DMS53 (cell line): Measurements from ENCODE around the gene ALK.

ENCODE experiments used
- DNase-seq: peaks from one replicate; lab custom pipeline; 2025; lab: John Stamatoyannopoulos, UW

Gene ALK

GRCh38 chr2:29902356-29902755 lies 19.0 kb downstream of the ALK start:
- no peak for DNase-seq

GRCh38 chr2:29900971-29901633 lies 20.3 kb downstream of the ALK start:
- DNase-seq: no peak

DNA sequence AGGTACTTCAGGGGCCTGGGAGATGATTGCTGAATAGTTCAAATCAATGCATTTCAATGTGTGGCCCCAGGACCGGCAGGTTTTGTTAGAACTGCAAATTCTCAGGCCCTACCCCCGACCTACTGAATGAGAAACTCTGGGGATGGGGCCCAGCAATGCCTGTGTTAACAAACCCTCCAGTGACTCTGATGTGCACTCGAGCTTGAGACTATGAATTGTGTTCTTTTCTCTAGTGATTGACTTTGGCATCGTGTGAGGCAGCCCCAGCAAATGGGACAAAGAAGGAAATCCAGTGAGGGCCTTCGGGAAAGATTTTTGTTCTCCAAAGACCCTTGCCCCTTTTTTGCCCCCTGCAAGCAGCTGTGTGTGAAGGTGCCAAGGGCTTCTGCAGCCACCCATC lies 22.4 kb downstream of the ALK start:
- no peak for DNase-seq

DNA sequence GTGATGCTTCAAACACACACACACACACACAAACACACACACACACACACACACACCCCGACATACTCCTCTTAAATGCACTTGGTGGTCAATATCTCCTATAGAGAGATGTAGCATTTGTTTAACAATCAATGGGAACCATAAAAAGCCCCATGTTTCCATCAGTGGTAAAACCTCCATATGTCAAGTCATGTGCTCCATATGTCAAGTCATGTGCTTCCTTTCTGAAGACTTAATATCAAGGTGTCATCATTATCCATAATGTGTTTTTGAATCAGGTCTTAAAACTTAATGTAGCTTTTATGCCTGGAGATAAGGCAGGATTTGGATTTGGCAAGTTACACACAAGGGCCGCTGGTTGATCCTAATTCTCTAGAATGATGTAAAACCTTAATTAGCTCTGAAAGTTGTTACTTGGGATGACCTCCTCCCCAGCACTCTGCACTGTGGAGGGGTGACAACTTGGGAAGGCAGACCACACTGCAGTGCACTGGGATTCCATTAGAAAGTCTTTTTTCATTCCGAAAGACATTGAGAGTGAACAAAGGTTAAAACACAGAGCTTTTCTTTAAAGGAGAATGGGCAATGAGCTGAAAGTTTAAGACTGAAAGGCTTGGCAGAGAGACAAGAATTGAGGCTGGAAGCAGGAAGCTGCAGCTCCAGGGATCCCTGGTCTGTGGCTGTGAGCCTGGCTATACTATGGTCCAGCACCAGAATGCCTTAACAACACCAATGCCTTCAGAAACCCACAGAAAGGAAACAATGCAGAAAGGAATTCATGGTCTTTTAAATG lies 26.4 kb downstream of the ALK start:
- no peak for DNase-seq

DNA sequence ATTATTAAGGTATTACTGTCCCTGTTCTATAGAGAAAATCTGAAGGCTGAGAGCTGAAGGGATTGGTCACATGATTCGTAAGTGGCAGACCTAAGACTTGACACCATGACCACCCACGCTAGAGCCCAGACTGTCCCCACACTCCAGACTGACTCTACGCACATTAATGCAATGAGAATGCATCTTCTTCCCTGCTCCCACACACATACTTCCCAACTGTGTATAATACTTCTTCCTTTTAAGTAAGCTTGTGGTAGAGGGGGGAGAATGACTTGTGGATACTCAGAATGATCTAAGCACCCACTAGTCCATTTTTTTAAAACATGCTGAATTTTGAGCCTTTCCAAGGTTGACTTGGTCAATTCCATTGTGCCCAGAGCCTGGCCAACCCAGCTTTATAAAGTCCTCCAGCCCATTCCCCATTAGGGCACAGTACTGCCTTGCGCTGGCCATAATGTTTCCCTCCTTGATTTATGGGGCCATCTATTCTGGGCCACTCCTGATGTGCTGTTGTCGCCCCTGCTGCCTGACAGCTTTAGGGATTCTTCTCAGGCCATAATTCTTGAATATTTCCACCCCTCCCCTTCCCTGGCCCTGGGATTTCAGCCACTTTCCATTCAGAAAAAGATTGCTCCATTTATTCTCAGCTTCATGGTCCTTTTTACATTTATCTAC lies 28.7 kb downstream of the ALK start:
- no peak for DNase-seq

DNA sequence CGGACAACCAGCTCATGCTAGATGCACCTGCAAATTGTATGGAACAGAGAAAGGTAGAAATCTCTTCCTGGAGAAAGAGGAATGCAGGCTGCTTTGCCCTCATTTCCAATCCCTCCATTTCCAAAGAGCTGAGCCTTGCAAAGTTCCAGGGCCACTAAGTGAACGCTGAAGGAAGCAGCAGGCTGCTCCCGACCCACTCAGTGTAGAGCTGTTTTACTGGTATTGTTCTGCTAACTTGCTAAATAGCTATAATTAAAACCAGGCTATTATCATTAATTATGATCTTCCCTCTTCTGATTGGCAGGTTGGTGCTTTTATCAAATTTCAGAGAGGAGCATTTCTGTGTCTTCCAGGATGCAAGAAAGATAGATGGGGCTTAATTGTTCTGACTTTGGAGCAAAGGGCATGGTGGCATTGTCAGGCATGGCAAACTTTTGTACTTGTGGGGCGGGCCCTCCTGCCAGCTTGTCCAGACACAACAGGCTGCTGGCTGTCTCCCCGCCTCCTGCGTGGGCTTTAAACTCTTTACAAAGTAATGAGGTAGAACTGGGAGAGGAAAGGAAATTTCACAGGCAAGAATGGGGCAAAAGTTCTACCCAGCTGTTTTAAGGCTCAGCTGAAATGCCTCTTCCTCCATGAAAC lies 40.2 kb downstream of the ALK start:
- DNase-seq: no peak

DNA sequence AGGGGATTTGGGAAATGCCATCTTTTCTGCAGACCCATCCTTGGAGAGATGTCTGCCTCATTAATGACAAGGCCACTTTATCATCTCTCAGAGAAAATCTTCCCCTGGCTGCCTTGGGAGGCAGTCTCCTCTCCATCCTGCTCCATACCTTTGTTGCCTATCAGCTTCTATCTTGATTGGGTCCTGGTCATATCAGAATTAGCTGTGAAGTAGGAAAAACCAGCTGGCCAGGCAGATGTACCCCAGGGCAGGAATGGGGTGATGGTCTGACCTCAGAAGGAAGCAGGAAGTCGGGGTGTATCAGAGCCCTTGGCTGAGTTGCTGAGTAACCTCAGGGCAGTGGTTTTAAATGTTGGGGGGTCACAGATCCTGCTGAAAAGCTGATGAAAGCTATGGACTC lies 41.3 kb downstream of the ALK start:
- no peak for DNase-seq

DNA sequence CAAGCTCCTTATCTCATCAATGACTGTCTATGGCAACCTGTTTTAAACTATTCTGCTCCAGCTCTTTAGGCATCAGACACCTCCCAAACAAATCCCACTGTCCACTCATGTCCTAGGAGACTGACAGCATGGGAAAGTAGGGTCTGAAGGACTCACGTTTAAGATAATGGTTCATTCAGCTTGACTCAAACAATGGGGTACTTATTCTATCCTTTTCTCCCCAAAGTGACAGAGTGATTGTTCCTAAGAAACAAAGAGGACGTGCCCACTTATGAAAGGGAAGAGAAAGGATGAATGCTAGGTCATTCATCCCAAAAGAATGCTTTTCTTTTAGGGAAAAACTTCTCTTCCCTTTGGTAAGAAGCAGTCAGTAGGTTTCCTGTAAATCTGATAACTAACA lies 41.9 kb downstream of the ALK start:
- no peak for DNase-seq

DNA sequence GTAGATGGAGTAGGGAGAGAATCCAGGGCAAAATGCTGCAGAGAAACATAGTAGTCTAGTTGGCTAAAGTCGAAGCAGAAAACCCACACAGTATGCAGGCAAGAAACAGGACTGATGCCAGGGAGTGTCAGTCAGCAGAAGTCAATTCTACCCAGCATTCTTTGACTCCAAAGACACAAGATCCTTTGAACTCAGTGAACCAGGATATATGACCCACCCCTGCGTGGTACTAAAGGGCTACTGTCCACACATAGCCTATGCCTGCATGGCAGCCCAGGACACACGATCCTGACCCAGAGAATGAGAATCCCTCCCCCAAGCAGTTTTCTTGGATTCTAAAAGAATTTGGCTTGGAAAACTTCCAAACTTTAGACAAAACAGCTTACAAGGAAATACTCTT lies 42.5 kb downstream of the ALK start:
- DNase-seq: peak; percentile 74

DNA sequence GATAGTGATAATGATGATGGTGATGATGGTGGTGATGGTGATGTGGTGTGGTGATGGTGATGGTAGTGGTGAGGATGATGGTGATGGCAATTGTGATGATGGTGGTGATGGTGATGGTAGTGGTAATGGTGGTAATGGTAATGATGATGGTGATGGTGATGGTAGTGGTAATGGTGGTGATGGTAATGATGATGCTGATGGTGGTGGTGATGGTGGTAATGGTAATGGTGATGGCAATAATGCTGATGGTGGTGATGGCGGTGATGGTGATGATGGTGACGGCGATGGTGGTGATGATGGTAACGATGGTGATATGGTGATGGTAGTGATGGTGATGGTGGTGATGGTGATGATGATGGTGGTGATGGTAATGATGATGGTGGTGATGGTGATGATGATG lies 45.0 kb downstream of the ALK start:
- DNase-seq: no peak

GRCh38 chr2:29874745-29875144 lies 46.6 kb downstream of the ALK start:
- DNase-seq: no peak

- DNase-seq: no peak
Measured at GRCh38 chr2:29872870-29873269, 48.5 kb downstream of the ALK start.

GRCh38 chr2:29871541-29871940 lies 49.8 kb downstream of the ALK start:
- DNase-seq: no peak

DNA sequence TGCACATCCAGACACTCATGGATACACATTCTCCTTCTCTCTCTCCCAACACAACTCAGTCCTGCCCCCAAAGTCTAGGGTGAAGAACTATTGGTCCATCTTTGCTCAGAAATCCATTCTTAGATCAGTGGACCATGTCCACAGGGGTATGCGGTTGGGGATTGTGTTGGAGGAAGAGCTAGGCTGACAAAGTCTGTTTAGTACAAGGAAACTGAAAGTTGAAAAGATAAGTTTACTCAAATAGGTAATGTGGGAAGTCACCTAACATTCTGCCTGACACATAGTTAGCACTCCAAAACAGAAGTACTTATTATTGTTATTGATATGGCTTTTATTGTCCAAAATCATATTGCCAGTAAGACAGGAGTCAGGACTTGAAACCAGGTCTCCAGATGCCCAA lies 55.9 kb downstream of the ALK start:
- no peak for DNase-seq

DNA sequence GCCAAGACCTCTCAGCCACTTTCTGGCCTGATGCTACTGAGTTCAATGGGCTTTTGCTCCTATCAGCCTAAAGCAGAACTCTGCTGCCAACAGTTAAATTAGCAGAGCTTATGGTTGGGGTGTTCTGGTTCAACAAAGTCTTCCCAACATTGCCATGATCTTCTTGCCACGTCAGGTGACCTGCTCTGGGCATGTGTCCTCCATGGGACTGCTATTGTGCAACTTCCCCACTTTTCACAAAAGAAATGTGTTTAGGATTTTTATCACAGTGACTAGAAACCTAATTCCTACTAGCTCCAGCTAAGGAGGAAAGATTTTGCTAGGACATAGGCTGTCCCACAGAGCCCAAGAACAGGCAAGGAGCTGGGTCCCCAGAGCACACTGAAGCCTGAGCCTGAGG lies 56.4 kb downstream of the ALK start:
- DNase-seq: no peak

DNA sequence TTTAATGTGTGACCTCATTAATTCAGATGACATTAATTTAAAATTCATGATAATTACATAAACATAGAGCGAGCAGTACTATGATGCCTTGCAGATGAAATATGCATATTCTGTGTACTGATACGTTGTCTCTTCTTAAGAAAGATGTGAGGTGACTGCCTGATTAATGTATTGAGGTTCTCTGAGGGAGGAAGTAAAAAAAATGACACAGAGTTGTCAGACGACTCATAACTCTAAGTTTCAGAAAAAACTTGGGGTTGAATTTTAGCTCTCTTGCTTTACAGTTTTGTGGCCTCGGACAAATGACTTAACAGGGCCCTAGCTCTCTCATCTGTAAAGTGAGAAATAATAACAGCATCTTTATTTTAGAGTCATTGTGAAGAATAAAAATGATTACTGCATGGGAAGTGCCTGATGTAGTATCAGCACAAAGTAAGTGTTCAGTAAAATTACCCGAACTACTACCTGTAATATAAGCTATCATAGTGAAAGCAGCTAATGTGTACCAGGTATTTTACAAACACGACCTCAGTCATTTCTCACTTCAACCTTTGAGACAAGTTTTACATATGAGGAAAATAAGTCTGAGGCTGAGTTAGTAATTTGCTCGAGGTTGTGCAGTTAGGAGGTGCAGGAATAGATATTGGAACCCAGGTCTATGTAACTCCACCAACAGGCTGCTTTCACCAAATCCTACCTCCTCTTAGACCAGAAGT lies 65.3 kb downstream of the ALK start:
- DNase-seq: no peak

DNA sequence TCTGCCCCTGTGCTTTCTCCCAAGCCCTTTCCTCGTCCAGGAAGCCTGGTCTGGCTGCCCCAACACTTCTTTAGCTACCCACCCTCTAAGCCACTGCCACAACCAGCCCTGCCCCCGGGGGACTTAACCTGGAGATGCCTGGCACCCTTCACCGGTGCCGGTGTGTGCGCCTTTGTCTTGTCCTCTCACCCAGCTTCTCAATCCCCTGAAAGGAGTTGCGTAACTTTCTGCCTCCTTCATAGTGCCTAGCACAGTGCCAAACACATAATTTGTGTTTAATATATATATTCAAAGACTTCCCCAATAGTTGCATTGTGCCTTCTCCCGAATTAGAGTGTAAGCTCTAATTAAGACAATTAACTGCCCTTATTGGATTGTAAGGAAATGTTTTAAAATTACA lies 70.6 kb downstream of the ALK start:
- no peak for DNase-seq

DNA sequence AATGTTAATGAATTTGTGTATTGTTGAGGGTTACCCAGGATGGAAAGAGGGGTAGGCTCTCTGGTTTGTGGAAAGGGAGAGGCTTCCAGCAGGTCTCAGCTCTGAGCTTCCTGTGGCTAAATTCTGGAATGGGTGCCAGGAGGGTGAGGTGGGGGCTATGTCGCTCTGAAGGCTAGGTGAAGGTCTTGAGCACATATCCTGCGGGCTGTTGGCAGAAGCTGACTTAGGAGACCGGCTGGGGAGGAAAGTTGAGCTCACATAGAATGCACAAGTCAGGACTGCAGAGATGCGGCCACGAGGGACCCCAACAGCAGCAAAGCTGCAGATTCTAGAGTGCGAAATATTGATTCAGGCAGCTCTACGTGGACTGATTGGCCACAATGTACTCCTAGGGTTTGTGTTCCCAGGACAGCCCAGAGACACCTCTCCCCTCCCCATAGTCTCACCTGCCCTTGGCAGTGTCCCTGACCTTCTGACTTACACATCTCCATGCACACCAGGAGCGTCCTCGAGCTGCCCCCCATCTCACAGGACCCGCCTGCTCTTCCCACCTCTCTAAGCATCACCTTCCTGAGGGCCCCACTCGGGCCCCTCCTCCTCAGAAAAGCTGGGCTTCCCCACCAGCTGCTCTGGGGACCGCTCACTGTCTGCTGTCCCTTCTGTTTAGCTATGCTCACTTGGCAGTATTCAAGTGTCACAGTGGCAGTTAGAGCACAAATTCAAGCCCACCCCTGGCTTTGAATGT lies 72.6 kb downstream of the ALK start:
- DNase-seq: no peak

DNA sequence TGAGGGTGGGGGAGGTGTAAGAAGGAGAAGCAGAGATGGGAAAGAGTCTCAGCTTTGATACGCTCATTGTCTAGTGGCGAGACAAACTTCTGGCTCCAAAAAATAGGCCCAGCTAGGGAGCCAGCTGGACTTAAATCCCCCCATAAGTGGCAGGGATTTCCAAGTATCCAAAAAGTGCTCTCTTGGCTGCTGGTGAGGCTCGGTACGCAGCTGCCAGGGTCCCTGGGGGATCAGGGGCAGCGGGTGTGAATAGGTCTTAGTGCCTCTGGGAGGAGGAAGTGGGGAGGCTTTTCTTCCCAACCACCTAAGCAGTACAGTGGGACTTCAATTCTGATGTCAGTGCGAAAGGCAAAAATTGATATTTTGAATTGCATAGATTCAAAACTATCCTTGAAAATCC lies 73.5 kb downstream of the ALK start:
- DNase-seq: no peak

- DNase-seq: no peak
Measured at GRCh38 chr2:29844713-29845326, 76.6 kb downstream of the ALK start.
